T-helper 1 cell (primary cell): Measurements from ENCODE around the gene WRAP53.
A peak's percentile ranks its signal among the peaks of the same experiment; 100 is the strongest.
"Not testable (repeated sequence)": the region's sequence is repeated elsewhere in the genome, so short reads cannot be mapped to it uniquely, and the experiment has no call there.

ENCODE experiments used
- DNase-seq, 5 donors: peaks; one replicate each; pipeline ENCODE4 v3.0.0-alpha.2; 2012 to 2020
- total RNA-seq, 4 donors: gene quantifications; one replicate each; lab custom pipeline; 2026; lab: John Stamatoyannopoulos, UW

The WRAP53 gene
- 9.0 to 12.6 (median 11.3) reads per million in 4 donors for total RNA-seq

GRCh38 chr17:7687908-7688807, at the start of gene WRAP53:
TSS of gene WRAP53 (plus strand) at chr17:7688477. CDS start at chr17:7688649, 172 bp downstream.
- DNase-seq = peak; percentile 86 to 97 (median 89)

GRCh38 chr17:7640783-7641182, 47.5 kb upstream of the WRAP53 start:
- no peak for DNase-seq

- not testable (repeated sequence) for DNase-seq
Observed at GRCh38 chr17:7641635-7642034, 46.6 kb upstream of the WRAP53 start.

GRCh38 chr17:7644775-7645174, 43.5 kb upstream of the WRAP53 start:
- peak in 1 of 5 donors; percentile 36 for DNase-seq

GRCh38 chr17:7646457-7646856, 41.8 kb upstream of the WRAP53 start:
- no peak for DNase-seq

GRCh38 chr17:7647018-7647417, 41.3 kb upstream of the WRAP53 start:
- no peak for DNase-seq

- DNase-seq = peak; percentile 60 to 74 (median 64)
Observed at GRCh38 chr17:7650509-7651096, 37.7 kb upstream of the WRAP53 start, which contains the start of gene ATP1B2. TSS of gene ATP1B2 (plus strand) at chr17:7650926. CDS start at chr17:7651519, 593 bp downstream.

- DNase-seq = no peak
Observed at GRCh38 chr17:7651097-7651664, 37.1 kb upstream of the WRAP53 start.

- DNase-seq = no peak
Observed at GRCh38 chr17:7651665-7652387, 36.5 kb upstream of the WRAP53 start.

GRCh38 chr17:7652388-7653356, 35.6 kb upstream of the WRAP53 start:
- no peak for DNase-seq

- no peak for DNase-seq
Observed at GRCh38 chr17:7654832-7655540, 33.3 kb upstream of the WRAP53 start.

GRCh38 chr17:7655541-7655840, 32.8 kb upstream of the WRAP53 start:
- no peak for DNase-seq

GRCh38 chr17:7656958-7657609, 31.2 kb upstream of the WRAP53 start:
- no peak for DNase-seq

GRCh38 chr17:7667656-7668406, 20.4 kb upstream of the WRAP53 start:
- DNase-seq = no peak

GRCh38 chr17:7668482-7668881, 19.8 kb upstream of the WRAP53 start:
- DNase-seq = no peak

GRCh38 chr17:7673239-7673638, 15.0 kb upstream of the WRAP53 start:
- peak in 1 of 5 donors; percentile 32 for DNase-seq

GRCh38 chr17:7674934-7675333, 13.3 kb upstream of the WRAP53 start:
- no peak for DNase-seq

- no peak for DNase-seq
Observed at GRCh38 chr17:7676533-7676932, 11.7 kb upstream of the WRAP53 start.

GRCh38 chr17:7677388-7678067, 10.7 kb upstream of the WRAP53 start:
- DNase-seq = no peak
